HG02642 (cell line): ENCODE results near the gene OXTR.

Source experiments
- ATAC-seq: cut with Tn5 transposase; IDR thresholded peaks from one replicate; pipeline ENCODE4 v1.9.1; 2021; ENCODE audit warnings: mild to moderate bottlenecking; ENCODE audit not compliant: unreplicated experiment, poor library complexity

Gene OXTR

DNA sequence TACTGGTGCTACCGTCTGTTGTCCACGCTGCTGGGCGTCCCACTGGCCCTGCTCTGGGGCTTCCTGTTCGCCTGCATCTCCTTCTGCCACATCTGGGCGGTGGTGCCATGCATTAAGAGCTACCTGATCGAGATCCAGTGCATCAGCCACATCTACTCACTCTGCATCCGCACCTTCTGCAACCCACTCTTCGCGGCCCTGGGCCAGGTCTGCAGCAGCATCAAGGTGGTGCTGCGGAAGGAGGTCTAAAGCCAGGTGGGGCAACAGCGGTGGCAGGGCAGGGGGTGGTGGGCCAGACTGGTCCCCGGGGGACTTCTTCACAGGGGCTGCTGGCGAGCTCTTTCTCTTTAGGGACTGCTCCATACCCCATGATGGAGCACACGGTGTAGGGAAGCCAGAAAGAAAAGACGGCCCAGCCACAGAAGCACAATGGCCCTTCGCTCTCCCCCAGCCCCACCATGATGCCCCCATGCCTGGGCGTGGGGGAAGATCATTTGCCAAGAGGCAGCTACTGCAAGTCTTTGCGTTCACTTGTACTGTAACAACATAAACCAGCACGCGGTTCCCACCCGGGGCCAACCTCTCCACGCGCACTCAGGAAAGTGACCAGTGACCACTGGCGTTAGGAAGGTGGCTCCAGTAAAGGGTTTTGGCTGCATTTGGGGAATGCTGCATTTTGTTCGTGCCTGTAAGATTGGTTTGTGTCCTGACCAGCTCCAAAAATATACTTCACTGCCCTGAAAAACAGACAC lies 23.6 kb downstream of the OXTR start:
- no peak for ATAC-seq

DNA sequence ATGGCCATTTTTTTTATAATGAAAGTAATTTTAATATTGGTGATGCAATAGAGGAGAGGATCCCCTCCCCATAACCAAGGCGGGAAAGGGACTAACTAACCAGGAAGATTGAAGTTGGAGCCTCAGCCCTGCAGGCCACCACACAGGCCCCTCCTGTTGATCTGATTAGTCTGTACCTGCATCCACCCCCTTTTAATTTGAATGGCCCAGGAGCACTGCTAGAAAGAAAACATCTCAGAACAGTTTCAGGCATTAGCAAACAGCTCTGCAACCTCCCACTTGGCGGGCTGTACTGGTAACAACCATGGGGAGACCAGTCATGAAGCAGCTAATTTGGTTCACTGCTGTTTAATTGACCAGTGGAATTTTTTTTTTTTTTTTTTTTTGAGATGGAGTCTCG lies 25.5 kb downstream of the OXTR start:
- ATAC-seq = no peak

DNA sequence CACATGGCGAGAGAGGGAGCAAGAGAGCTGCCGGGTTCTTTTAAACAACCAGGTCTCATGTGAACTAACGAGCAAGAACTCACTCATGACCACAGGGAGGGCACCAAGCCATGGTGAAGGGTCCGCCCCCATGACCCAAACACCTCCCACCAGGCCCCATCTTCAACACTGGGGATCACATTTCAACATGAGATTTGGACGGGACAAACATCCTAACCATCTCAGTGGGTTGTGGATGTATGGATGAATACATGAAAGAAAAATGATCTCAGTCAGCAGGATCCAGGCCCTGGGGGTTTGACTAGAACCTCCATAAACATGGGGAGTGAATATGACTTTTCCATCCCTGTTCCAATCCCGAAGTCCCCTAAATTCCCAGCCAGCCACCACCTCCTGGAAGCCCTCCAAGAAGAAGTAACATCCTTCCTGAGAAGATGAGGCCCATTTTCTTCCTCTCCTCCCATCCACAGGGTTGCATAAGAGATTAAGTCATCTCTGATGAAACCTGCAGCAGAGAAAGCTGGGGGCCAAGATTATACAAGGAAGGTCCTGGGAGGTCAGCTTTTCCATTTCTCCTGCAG lies 26.3 kb downstream of the OXTR start:
- ATAC-seq = no peak

DNA sequence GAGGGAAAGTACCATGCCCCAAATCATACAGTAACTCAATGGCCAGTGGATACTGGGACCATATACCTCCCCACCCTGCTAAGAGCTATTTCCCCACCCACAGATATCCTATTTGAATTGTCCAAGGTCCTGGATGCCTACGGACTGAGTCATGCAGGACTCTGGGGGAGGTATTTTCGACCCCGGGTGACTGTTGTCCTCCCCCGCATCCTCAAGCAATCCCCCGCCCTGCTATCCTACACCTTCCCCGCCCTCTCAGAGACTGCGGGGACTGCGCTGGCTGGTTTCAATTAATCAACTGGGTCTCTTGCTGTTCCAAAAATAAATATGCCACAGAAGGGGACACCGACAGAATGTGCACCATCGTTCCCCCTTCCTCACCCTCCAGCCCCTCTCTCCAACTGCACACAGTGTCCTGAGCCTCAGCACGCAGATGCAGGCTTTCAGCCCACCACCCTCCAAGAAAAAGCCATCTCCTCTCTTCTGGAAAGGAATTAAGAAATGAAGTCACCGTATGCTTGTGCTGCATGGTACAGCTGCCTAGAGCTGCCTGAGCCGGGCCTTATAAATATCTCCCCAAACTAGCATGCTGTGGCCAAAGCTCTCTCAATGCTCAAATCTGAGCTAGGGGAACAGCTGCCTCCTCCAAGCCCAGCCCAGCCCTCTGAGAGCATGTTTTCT lies 27.7 kb downstream of the OXTR start:
- no peak for ATAC-seq

DNA sequence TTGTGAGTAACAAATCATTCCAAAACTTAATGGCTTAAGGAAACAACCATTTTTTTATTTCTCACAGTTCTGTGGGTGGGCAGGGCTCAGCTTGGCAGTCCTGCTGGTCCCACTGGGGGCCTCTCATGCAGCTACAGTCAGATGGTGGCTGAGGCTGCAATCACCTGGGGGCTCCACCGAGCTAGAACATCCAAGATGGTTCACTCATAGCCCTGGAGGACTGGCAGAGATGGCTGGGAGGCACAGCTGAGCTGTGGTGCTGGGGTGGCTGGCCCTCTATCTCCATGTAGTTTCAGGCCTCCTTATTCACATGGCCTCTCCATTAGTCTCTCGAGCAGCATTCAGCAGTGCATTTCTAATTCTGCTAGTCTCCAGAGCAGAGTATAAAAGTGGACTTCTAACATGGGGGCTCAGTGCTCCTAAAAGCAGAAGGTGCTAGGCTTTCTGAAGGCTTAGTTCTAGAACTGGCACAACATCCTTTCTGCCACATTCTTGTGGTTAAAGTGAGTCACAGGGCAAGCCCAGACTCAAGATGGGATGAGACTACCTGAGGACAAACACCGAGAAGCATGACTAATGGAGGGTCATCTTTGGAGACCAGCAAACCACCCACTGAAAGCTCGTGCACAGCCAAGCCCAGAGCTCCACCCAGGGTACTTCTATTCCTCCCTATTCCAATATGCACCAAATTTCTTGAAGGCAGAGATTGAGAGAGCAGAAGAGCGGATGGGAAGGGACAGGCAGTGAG lies 29.5 kb downstream of the OXTR start:
- no peak for ATAC-seq

DNA sequence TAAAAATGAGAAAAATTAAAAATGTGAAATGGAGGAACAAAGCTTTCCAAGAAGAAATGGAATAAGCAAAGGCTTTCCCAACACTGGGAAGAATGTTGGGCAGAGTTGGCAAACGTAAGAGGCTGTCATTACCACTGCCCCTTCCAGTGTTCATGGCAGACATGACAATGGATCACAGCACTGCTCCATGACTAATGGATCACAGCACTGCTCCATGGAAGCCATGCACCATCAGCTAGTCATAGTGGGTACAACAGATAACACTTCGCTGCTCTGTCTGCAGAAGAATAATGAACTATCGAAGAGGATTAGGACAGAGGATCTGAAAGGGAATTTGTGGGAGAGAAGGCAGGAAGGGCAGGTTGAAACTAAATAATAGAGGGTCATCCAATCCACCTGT lies 30.8 kb downstream of the OXTR start:
- ATAC-seq = no peak

DNA sequence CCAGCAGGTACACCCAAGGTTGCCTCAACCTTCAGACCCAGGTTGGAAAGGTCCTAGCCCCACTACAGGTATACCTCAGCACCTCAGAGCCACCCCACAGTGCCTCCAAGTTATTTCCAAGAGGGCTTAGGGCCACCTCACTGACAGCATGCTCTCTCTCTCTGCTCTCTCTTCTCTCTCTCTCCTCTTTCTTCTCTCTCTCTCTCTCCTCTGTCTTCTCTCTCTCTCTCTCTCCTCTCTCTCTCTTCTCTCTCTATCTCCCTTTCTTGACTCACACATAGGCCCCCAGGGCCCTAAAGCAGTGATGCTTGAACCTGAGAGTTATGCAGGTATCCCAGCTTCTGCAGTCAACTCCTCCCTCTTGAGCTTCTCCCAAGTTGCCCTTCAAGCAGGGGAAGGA lies 31.6 kb downstream of the OXTR start:
- ATAC-seq = no peak

DNA sequence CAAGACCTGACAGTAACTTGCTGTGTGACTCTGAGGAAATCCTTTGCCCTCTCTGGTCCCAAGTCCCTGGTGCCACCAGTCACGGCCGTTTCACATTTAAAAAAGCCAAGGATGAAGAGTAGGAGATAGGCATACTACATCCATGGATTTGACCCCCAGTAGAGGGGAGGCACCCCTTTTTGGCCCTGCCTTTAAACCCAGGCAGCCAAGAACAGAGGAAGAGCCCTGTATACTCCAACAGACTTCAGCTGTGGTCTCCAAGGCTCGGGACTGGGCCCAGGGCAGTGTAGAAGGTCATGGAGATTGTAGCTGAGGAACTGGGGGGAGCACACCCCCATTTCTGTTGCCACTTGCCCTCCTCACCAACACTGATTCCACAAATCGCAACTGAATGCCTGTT lies 32.1 kb downstream of the OXTR start:
- no peak for ATAC-seq

DNA sequence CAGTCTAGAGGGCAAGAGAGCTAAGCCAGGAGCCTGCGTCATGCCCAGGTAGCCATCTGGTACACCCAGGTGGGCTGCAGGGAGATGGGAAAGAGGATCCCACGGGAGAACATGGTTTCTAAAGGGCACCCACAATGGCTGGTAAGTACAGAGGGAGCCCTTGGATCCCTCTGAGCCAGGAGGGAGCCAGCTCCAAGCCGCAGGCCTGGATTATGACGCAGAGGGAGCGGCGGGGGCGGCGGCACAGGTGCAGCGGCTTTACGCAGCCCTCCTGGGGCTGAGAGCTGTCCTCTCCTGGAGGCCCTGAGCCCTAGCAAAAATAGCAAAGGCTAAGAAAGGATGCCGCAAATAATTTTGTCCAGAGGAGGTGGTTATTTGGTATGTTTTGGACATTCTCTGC lies 33.0 kb downstream of the OXTR start:
- no peak for ATAC-seq

DNA sequence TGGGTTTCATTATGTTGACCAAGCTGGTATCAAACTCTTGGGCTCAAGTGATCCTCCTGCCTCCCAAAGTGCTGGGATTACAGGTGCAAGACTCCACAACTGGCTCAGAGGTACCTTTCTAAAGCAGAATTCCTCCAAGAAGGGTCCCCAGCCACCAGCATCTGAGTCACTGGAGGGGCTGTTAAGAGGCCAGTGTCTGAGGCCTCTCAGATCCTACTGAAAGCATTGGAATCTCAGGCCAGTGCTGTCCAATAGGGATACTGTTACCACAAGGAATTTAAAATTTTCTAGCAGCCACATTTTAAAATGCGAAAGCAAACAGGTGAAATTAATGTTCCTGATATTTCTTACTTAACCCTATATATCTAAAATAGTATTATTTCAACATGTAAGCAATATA lies 34.5 kb downstream of the OXTR start:
- no peak for ATAC-seq

DNA sequence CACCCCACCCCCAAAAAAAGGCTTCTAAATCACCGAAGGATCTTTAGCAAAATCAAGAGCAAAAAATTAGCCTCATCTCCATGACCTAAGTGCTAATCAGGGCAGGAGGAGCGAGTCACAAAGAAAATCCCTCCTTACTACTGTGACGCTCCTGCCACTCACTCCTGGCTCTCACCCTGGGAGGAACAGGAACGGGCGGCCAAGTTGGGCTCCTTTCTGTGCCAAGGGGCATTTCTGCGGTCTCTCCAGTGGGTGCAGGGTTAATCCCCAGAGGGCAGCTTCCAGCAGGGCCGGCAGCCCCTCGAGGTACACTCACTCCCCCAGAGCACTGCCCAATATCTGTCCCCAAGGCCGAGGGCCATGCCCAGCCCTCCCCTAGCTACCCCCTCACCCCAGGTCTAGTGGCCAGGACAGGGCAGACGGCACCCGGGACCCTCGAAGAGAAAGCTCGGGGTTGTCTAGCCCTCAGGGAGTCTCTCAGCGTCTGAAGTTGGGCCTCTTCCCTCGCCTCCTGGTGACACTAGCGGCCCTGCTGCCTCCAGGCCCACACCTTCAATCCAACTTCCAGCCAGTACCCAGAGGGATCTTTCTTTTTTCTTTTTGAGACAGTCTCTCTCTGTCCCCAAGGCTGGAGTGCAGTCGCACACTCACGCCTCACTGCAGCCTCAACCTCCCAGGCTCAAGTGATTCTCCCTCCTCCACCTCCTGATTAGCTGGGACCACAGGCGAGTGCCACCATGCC lies 35.1 kb downstream of the OXTR start:
- no peak for ATAC-seq

DNA sequence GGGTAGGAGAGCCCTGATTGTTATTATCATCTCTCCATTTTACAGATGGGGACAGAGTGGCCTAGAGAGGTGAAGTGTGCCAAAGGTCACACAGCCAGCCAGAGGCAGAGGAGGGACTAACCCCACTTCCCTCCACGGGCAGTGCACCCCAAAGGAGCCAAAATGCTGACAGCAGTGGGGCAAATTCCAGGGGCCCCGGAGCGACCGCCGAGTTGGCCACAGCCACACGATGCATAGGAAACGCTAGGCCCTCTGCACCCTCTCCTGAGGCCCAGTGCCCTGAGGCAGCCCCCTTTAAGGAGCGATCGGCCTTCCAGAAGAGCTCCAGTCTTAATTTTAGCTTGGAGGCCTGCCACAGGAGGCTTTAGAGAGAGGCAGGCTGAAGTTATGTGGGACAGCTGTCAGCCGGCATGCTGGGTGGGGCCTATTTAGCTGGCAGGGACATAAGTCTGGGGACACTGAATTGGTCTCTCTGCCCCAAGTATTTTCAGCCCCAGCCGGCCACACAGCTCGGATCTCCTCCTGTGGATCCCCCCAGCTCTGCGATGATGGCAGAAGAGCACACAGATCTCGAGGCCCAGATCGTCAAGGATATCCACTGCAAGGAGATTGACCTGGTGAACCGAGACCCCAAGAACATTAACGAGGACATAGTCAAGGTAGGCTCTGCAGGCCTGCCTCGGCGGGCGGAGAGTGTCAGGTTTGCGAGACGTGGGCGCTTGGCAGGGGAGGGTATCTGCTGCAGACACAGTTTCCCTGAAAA lies 35.9 kb downstream of the OXTR start, which contains the start of gene CAV3:
Gene CAV3, plus strand, starts transcription at position 471 of the 763 bp plus-strand sequence. Its CDS starts 75 bp downstream, at position 546.
- no peak for ATAC-seq

DNA sequence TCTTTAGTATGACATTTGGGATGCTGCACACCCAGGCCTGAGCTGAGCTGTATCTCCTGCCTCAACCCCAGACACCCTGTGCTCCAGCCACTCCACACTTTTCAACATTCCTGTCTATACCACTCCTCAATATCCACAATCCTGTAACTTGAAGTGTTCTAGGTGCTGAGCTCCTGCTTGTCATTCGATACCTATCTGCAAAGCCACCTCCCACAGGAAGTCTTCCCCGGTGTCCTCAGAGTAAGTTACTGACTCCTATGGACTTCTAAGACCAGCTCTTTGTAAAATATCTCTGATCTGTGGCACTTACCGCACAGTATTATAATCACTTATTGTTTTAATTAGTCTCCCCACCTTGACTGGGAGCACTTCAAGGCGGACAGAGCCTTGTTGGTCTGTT lies 37.0 kb downstream of the OXTR start:
- ATAC-seq = no peak

DNA sequence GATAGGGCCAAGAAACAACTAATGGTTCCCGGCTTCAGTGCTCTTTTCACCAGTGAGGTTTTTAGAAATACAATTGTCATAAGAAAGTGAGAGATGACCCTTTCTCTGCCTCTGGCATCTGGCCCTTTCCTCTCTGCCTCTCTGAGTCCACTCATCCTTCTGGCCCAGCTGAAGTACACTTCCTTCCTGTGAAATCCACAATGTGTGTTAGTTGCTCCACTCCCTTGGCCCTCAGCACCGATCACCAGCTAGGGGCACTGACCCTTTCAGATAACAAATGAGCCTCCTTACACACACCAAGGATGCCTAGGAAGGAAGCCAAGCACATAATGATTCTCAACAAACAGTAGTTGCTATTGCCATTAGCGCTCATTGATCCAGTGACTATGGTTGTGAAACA lies 38.8 kb downstream of the OXTR start:
- no peak for ATAC-seq

DNA sequence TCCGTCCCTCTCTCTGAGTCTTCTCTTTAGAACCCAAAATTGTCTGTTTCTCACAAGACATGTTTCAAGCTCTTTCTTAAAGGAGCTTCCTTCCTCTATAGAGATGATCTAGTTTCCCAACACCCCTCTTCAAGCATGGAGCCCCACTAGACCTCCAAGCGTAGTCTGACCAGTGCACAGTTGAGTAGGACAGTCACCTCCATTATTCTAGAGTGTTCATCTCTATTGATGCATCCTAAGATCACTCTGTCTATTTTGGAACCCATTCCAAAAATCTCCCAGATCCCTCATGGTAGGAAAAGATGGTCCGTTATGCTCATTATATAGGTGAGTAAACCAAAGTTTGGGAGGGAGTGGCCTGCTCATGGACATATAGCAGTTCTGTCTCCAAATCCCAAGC lies 39.9 kb downstream of the OXTR start:
- no peak for ATAC-seq

DNA sequence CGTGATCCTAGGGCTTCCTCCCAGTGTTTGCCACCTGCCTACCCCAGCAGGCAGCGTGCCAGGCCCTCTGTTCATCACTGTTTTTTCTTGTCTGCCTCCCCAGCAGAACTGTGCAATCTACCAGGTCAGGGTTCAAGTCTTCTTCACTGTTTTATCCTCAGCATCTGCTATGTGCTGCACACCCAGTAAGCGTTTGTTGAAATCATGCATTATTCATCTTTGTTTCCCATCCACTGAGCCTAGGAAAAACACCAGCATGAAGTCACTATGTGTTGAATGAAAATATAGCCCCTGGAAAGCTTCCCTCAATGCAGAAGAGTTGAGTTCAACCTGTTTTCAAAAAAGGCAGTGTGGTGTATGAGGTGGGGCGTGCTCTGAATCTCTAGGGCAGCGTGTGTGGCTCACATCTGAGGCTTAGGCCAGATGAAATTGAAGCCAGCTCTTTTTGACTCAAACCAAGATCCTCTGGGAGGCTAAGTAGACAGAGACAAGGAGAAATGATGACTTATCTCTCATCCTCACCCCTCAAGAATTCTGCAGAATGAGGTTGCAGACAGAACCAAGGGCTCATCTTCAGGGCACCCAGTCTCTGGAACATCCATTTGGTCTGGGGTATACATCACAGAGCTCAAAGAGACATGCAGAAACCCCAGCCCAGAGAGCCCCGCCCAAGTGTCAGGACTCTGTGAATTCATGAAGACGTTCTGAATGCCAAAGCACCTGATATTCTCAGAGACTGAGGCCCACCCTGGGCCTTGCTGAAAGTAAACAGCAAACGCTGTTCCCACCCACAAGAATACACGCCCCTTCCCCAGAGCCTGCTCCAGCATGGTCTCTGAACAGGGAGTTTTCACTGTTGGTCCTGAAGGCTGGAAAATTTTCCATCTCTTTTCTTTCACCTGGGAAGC lies 41.6 kb downstream of the OXTR start:
- ATAC-seq = no peak

DNA sequence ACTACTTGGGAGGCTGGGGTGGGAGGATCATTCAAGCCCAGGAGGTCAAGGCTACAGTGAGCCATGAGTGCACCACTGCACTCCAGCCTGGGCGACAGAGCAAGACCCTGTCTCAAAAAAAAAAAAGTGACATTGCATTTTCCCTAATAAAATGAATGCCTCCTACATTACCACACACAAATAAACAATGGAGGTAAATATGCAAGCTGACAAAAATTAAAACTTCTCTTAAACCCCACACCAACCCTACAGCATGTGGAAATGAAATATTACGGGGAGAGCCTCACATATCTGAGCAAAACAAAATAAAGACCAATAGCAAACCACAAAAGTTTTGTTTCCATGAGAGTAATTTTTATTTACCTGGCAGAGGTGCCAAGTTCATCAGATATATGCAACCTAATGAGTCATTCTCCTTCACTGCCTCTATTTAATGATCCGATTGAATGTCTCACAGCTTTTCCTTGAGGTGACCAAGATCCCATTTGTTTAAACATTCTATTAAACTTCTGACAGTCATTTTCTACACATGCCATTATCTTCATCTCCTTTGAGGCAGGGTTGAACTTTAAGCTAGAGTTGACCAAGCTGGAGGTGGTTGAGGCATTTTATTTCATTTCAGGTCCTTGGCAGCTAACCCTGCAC lies 45.2 kb downstream of the OXTR start:
- no peak for ATAC-seq

DNA sequence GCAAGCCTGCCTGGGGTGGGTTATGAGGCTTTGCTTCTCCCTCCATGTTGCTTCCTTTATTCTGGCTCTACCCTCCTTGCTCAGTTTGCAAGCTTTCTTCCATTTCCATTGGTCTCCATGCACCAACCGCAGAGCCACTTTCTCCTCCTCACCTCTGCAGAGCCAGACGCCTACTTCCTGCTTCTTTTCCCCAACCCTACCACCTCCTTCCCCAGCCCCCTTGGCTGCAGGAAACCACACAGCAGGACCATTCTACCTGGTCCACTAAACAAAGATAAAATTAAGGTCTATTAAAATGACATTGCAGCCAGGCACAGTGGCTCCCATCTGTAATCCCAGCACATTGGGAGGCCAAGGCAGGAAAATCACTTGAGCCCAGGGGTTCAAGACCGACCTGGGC lies 45.8 kb downstream of the OXTR start:
- ATAC-seq = no peak
